Measurements from ENCODE around the gene LYPD5. TPM values are rescaled to one million over a fixed set of nuclear protein-coding genes. Genes with fewer than 3 reads are reported as not detected.
A peak's percentile ranks its signal among the peaks of the same experiment; 100 is the strongest.

LYPD5 gene
- total RNA-seq, 2 experiments from 2014 or later: 0.70 to 1.1 TPM

GRCh38 chr19:43783636-43784035, 18.6 kb downstream of the LYPD5 start:
- DNase-seq (no peak), ATAC-seq (no peak)
- peaks cover 55% of the 10 kb centered on the region for H3K4me1 Mint-ChIP-seq (ENCODE audit: low read depth)
- H3K36me3 Mint-ChIP-seq (ENCODE audit: low read depth): peaks cover 3% of the 10 kb centered on the region
- H3K27ac Mint-ChIP-seq: peak overlapping the region; percentile 89
- H3K27me3 Mint-ChIP-seq (ENCODE audit: low read depth): no peaks in the 10 kb centered on the region
- ChIA-PET CTCF (interaction anchor here (0.9 to 2.1 kb wide), 2 partner anchors 17 to 115 kb away, joined by 3 to 11 read pairs; no protein-coding TSS in a partner anchor), POLR2A (no interaction called here)
- no peaks in the 10 kb centered on the region for H3K9me3 Mint-ChIP-seq (ENCODE audit: insufficient read depth)
- peak overlapping the region; percentile 54 for H3K4me3 Mint-ChIP-seq

DNA sequence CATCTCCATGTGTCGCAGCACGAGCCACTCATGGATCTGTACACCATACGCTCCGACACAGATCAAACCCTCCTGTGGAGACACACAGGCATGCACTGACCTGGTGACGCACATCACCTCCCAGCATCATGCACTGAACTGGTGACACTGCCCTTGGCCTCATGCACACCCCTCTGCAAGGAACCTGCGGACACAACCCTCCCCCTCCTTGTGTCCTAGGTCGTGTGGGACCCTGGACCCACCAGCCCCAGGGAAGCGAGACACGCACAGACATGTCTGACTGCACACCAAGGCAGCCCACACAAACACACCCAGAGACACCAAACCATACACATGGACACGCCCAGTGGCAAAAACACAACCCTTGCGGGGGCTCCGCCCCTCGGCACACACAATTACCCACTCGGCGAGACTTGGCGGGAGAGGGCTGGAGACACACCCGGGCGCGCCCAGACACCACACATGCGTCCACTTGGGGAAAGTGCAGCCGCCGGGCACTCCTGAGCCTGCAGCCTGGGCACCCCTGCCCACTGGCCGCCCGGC, 19.5 kb downstream of the LYPD5 start:
- ChIA-PET POLR2A (no interaction called here), CTCF (no interaction called here)
- Mint-ChIP-seq H3K4me3 (peak overlapping the region; percentile 44), H3K4me1 (ENCODE audit: low read depth) (peaks cover 64% of the 10 kb centered on the region), H3K27me3 (ENCODE audit: low read depth) (no peaks in the 10 kb centered on the region), H3K9me3 (ENCODE audit: insufficient read depth) (no peaks in the 10 kb centered on the region), H3K36me3 (ENCODE audit: low read depth) (peaks cover 6% of the 10 kb centered on the region), H3K27ac (peak overlapping the region; percentile 80)
- ATAC-seq: no peak
- DNase-seq: peak; percentile 37

DNA sequence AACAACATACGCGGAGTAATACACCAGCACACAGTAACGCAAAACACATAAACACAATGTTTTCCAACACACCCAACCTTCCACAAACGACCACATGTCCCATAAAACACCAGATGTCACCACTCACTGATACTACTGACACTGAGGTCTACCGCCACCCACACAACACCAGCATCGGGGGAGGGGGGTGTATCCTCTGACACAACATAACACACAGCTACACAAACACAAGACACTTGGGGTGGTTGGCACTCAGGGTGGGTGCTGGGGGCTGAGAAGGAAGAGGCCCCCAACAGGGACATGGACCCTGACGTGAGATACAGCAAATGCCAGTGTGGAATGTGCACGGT, 20.0 kb downstream of the LYPD5 start:
- peaks cover 6% of the 10 kb centered on the region for H3K36me3 Mint-ChIP-seq (ENCODE audit: low read depth)
- H3K9me3 Mint-ChIP-seq (ENCODE audit: insufficient read depth): no peaks in the 10 kb centered on the region
- ChIA-PET CTCF (no interaction called here), POLR2A (interaction anchor here (1.5 to 5.9 kb wide), 2 partner anchors 28 to 31 kb away, joined by 4 to 52 read pairs; partner anchors contain the start of gene SMG9)
- no peak for DNase-seq
- H3K27ac Mint-ChIP-seq: peak overlapping the region; percentile 80
- no peaks in the 10 kb centered on the region for H3K27me3 Mint-ChIP-seq (ENCODE audit: low read depth)
- ATAC-seq: no peak
- peaks cover 68% of the 10 kb centered on the region for H3K4me1 Mint-ChIP-seq (ENCODE audit: low read depth)
- H3K4me3 Mint-ChIP-seq: peak overlapping the region; percentile 44

- POLR2A ChIA-PET: interaction anchor here (1.5 to 5.9 kb wide), 3 partner anchors 11 to 30 kb away, joined by 4 to 52 read pairs (median 6); partner anchors contain the start of gene SMG9
These were observed 20.5 kb downstream of the LYPD5 start for GRCh38 chr19:43781630-43782310.

DNA sequence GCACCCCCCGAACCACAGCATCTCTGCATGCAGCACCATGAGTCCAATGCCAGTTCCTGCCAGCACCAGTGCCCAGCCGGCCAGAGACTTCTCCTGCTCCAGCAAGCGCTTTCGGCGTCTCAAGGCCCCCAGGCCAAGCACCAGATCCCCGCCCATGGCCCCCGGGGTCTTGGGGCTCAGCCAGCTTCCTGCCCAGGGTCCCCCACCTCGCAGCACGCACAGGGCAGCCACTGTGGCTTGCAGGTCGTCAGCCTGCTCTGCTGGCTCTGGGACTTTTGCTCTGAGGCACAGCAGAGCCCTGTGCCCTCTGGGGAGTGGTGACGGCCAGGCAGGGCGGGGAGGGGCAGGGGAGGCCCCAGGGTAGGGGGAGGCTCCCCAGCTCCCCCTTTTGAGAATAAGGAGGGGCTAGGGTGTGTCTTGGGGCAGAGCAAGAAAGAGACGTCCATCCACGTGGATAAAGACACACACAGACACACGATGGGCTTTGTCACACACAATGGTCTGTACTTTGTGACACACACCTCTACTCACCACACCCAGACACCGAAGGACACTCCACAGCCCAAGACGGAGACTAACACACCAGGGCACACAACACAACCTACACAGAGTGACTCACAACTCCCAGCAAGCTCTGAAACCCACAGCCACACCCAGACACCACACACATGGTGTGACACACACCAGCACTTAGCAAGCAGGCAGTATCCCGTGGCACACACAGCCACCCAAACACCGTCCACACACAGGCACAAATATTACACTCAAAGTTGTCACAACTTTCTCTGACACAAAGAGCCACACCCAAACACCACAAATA, 21.3 kb downstream of the LYPD5 start, which contains the start of gene KCNN4:
Gene KCNN4 (minus strand): TSS at position 268 of the 820 bp plus-strand sequence. CDS start 112 bp downstream, at position 156.
- Mint-ChIP-seq H3K4me1 (ENCODE audit: low read depth) (peaks cover 81% of the 10 kb centered on the region), H3K4me3 (peak within 1 kb of the TSS; percentile 61), H3K9me3 (ENCODE audit: insufficient read depth) (no peaks in the 10 kb centered on the region), H3K36me3 (ENCODE audit: low read depth) (peaks cover 15% of the 10 kb centered on the region), H3K27ac (peak within 1 kb of the TSS; percentile 91), H3K27me3 (ENCODE audit: low read depth) (no peaks in the 10 kb centered on the region)
- ATAC-seq: peak; percentile 68
- peak; percentile 78 for DNase-seq
- POLR2A ChIA-PET: interaction anchor here (0.6 to 5.9 kb wide), 9 partner anchors 9 to 94 kb away, joined by 3 to 52 read pairs (median 5); partner anchors contain the start of gene SMG9
- CTCF ChIA-PET: interaction anchor here (2.0 to 7.6 kb wide), 4 partner anchors 13 to 113 kb away, joined by 8 to 139 read pairs (median 16); no protein-coding TSS in a partner anchor

More at GRCh38 chr19:43781630-43782310, 20.5 kb downstream of the LYPD5 start:
- Mint-ChIP-seq H3K4me3 (peak overlapping the region; percentile 61), H3K27me3 (ENCODE audit: low read depth) (no peaks in the 10 kb centered on the region), H3K27ac (peak overlapping the region; percentile 81), H3K4me1 (ENCODE audit: low read depth) (peaks cover 73% of the 10 kb centered on the region), H3K9me3 (ENCODE audit: insufficient read depth) (no peaks in the 10 kb centered on the region), H3K36me3 (ENCODE audit: low read depth) (peaks cover 10% of the 10 kb centered on the region)
- CTCF ChIA-PET: interaction anchor here (7.6 kb wide), 1 partner anchor 14 kb away, joined by 139 read pairs; no protein-coding TSS in a partner anchor
- no peak for DNase-seq
- no peak for ATAC-seq

GRCh38 chr19:43779820-43780219, 22.4 kb downstream of the LYPD5 start:
- ATAC-seq (no peak), DNase-seq (peak; percentile 42)
- no peaks in the 10 kb centered on the region for H3K9me3 Mint-ChIP-seq (ENCODE audit: insufficient read depth)
- H3K36me3 Mint-ChIP-seq (ENCODE audit: low read depth): peaks cover 22% of the 10 kb centered on the region
- H3K27me3 Mint-ChIP-seq (ENCODE audit: low read depth): no peaks in the 10 kb centered on the region
- peak overlapping the region; percentile 61 for H3K4me3 Mint-ChIP-seq
- H3K4me1 Mint-ChIP-seq (ENCODE audit: low read depth): peaks cover 80% of the 10 kb centered on the region
- POLR2A ChIA-PET: interaction anchor here (0.6 to 5.9 kb wide), 8 partner anchors 9 to 138 kb away, joined by 3 to 52 read pairs (median 6); partner anchors contain the start of gene SMG9
- H3K27ac Mint-ChIP-seq: peak overlapping the region; percentile 91
- CTCF ChIA-PET: interaction anchor here (1.0 to 7.6 kb wide), 7 partner anchors 12 to 225 kb away, joined by 5 to 139 read pairs (median 13); partner anchors contain the start of gene SMG9

DNA sequence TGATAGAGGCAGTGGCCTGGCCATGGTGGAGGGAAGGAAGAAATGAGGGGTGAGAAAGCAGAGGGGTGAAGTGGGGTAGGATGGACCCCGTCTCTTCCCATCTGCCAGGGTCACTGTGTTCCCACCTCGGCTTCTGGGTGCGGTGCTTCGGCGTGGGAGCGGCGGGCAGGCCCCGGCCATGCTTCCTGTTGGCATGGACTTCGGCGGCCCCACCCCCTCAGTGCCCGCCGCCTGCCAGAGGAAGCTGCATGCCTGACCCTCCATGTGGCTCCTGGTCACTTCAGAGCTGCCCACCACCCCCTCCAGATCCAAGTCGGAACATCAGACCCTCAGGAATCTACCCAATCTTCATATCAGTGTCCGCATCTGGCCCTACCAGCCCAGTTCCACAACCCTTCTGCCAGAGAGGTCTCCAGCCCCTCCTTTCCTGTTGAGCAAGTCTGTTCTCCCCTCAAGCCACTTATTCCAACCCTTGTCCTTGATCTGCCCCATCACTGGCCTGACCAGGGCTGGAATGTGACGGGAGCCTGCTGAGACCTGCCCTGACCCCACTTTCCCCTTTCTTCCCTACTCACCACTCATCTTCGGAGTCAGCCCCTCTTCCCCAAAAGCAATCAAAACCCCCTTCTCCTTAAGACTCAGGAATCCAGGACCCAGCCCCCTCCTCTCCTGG, 23.0 kb downstream of the LYPD5 start:
- Mint-ChIP-seq H3K27me3 (ENCODE audit: low read depth) (no peaks in the 10 kb centered on the region), H3K4me1 (ENCODE audit: low read depth) (peaks cover 74% of the 10 kb centered on the region), H3K36me3 (ENCODE audit: low read depth) (peaks cover 23% of the 10 kb centered on the region), H3K9me3 (ENCODE audit: insufficient read depth) (no peaks in the 10 kb centered on the region), H3K27ac (peak overlapping the region; percentile 91), H3K4me3 (peak overlapping the region; percentile 61)
- ChIA-PET POLR2A (interaction anchor here (0.6 to 5.9 kb wide), 8 partner anchors 8 to 138 kb away, joined by 3 to 52 read pairs (median 3); partner anchors contain the start of gene SMG9), CTCF (interaction anchor here (0.6 to 7.6 kb wide), 10 partner anchors 12 to 224 kb away, joined by 4 to 139 read pairs (median 10); partner anchors contain the start of gene SMG9)
- no peak for DNase-seq
- ATAC-seq: no peak

DNA sequence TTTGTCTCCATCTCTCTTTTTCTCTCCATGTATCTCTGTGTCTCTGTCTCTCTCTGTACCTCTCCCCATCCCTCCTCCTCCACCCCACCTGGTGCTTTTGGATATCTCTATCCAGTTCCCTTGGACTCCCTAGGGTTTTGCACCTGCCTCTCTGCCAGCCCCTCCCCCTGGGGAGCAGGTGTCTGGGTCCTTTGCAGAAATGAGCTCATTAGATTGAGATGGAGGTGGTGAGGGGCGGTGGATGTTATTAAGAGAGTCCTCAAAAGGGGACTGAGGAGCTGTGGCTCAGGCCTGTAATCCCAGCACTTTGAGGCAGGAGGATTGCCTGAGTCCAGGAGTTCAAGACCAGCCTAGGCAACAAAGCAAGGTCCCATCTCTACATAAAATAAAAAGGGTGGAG, 23.6 kb downstream of the LYPD5 start:
- ATAC-seq (no peak), DNase-seq (no peak)
- POLR2A ChIA-PET: interaction anchor here (0.7 to 5.9 kb wide), 5 partner anchors 8 to 27 kb away, joined by 3 to 52 read pairs (median 3); partner anchors contain the start of gene SMG9
- peak overlapping the region; percentile 91 for H3K27ac Mint-ChIP-seq
- CTCF ChIA-PET: interaction anchor here (0.6 to 7.6 kb wide), 9 partner anchors 11 to 110 kb away, joined by 4 to 139 read pairs (median 8); partner anchors contain the start of gene SMG9
- H3K4me1 Mint-ChIP-seq (ENCODE audit: low read depth): peaks cover 68% of the 10 kb centered on the region
- H3K36me3 Mint-ChIP-seq (ENCODE audit: low read depth): peaks cover 23% of the 10 kb centered on the region
- peak overlapping the region; percentile 61 for H3K4me3 Mint-ChIP-seq
- no peaks in the 10 kb centered on the region for H3K9me3 Mint-ChIP-seq (ENCODE audit: insufficient read depth)
- no peaks in the 10 kb centered on the region for H3K27me3 Mint-ChIP-seq (ENCODE audit: low read depth)

- peaks cover 29% of the 10 kb centered on the region for H3K36me3 Mint-ChIP-seq (ENCODE audit: low read depth)
- peaks cover 55% of the 10 kb centered on the region for H3K4me1 Mint-ChIP-seq (ENCODE audit: low read depth)
- no peaks in the 10 kb centered on the region for H3K9me3 Mint-ChIP-seq (ENCODE audit: insufficient read depth)
- peak overlapping the region; percentile 61 for H3K4me3 Mint-ChIP-seq
- peak overlapping the region; percentile 91 for H3K27ac Mint-ChIP-seq
- ChIA-PET CTCF (interaction anchor here (1.0 to 7.6 kb wide), 6 partner anchors 10 to 107 kb away, joined by 4 to 139 read pairs (median 6); partner anchors contain the start of gene PLAUR), POLR2A (interaction anchor here (0.5 to 5.9 kb wide), 6 partner anchors 11 to 41 kb away, joined by 3 to 52 read pairs (median 4); partner anchors contain the start of gene SMG9)
- peak; percentile 28 for ATAC-seq
- DNase-seq: peak; percentile 37
- H3K27me3 Mint-ChIP-seq (ENCODE audit: low read depth): no peaks in the 10 kb centered on the region
These were observed 25.0 kb downstream of the LYPD5 start for GRCh38 chr19:43777163-43777695.

DNA sequence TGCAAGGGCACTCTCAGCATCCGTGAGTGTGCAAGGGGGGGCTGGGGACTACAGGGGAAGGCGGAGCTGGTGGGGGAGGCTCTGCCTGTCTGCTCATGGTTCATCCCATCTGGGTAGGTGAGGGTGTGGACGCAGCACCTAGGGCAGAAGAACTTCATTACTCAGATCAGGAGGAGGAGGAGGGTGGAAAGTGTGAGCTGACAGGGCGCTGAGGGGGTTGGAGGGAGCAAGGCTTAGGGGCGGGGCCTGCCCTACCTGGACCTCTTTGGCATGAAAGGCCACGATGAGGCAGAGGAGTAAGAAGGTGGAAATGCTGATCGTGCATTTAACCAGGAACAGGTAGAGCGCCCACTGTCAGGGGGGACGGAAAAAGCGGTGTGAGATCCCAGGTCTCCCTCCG, 26.0 kb downstream of the LYPD5 start:
- Mint-ChIP-seq H3K4me1 (ENCODE audit: low read depth) (peaks cover 45% of the 10 kb centered on the region), H3K36me3 (ENCODE audit: low read depth) (peaks cover 29% of the 10 kb centered on the region), H3K27ac (peak overlapping the region; percentile 51), H3K9me3 (ENCODE audit: insufficient read depth) (no peaks in the 10 kb centered on the region), H3K27me3 (ENCODE audit: low read depth) (no peaks in the 10 kb centered on the region), H3K4me3 (no peak overlapping the region)
- DNase-seq (no peak), ATAC-seq (no peak)
- ChIA-PET POLR2A (interaction anchor here (0.7 to 5.9 kb wide), 3 partner anchors 10 to 22 kb away, joined by 3 to 52 read pairs (median 12); partner anchors contain the start of gene SMG9), CTCF (interaction anchor here (0.8 to 7.6 kb wide), 3 partner anchors 9 to 31 kb away, joined by 3 to 139 read pairs (median 3); no protein-coding TSS in a partner anchor)

Measured in activated CD8-positive, alpha-beta T cell treated with anti-CD3 and anti-CD28 coated beads, Interleukin-2, amount 10 ng/mL, durations not matched to agents 7 days and 5 days (primary cell).